ENCODE results near the gene KIR2DL1. TPM values are rescaled to one million over a fixed set of nuclear protein-coding genes. Genes with fewer than 3 reads are reported as not detected.
"Not testable (repeated sequence)": the region's sequence is repeated elsewhere in the genome, so short reads cannot be mapped to it uniquely, and the experiment has no call there.

The KIR2DL1 gene
- total RNA-seq, 1 donor from 2014 or later = not detected

DNA sequence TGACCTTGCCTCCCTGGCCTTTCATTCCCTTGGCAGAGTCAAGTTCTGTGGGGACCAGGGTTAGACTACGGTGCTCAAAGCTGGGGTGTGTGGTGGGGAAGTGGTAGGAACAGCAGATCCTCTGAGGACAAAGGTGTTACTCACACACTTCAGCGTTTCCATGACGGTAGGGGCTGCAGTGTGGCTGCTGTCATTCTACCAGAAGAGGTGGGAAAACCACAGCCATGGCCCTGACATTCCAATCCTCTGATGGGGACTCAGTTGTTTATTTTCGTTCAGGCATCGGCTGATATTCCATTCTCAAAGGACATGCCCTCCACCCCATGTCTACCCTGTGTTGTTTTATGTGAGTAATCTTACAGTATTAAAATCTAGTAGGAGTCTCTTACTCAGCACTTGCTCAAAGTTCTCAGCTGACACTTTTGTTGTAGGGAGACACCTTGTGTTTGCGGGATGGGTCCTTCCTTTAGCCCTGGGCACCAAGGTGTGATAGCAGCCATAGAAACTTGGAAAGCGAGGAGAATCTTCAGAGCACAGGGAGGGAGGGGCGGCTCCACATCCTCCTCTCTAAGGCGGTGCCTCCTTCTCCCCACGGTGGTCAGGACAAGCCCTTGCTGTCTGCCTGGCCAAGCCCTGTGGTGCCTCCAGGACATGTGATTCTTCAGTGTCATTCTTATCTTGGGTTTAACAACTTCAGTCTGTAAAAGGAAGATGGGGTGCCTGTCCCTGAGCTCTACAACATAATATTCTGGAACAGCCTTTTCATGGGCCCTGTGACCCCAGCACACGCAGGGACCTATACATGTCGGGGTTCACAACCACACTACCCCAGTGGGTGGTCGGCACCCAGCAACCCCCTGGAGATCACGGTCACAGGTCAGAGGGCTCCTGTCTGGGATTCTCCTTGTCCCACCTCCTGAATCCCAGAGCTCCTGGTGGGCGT lies 1.7 kb downstream of the KIR2DL1 start:
- intact Hi-C loops (cut with micrococcal nuclease) = not testable (repeated sequence)

DNA sequence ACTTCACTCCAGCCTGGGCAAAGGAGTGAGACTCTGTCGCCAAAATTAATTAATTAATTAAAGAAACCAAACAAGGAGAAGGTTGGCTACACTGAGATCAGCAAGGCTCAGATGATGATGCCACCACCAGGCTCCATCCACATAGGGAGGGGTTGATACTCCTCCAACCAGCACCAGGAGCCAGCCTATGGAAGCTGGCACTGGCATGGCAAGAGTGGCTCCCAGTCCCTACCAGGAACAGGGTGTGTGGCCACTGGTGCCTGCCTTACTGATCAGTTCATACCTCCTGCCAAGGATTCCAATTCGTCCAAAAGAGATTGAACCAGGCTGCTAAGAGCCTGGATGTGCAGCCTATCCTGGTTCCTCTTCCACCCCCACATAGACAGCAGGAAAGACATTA lies 3.1 kb downstream of the KIR2DL1 start:
- intact Hi-C loops (cut with micrococcal nuclease) = not testable (repeated sequence)

DNA sequence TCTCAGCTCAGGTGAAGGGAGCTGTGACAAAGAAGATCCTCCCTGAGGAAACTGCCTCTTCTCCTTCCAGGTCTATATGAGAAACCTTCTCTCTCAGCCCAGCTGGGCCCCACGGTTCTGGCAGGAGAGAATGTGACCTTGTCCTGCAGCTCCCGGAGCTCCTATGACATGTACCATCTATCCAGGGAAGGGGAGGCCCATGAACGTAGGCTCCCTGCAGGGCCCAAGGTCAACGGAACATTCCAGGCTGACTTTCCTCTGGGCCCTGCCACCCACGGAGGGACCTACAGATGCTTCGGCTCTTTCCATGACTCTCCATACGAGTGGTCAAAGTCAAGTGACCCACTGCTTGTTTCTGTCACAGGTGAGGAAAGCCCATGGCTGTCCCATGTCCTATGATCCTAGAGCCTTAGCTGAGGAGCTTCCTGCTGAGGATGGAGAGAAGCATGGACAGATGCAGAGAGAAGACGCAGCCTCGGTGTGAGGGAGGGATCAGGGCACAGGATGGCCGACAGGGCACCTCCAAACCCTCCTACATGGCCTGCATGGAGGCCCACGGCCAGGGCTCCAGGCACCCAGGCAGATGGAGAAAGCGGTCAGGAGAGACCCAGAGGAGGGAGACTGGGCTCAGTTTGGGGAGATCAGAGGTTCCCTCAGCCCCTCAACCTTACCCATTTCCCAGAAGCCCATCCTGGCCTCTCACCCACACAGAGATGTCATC lies 5.7 kb downstream of the KIR2DL1 start:
- intact Hi-C loops (cut with micrococcal nuclease) = not testable (repeated sequence)

DNA sequence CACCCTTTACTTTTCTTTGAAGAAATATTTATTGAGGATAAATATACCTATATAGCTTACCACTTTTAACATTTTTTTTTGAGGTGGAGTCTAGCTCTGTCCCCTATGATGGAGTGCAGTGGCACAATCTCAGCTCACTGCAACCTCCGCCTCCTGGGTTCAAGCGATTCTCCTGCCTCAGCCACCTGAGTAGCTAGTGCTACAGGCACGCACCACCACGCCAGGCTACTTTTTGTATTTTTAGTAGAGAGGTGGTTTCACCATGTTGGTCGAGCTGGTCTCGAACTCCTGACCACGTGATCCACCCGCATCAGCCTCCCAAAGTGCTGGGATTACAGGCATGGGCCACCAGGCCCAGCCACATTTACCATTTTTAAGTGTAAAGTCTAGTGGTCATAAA lies 6.2 kb downstream of the KIR2DL1 start:
- intact Hi-C loops (cut with micrococcal nuclease) = not testable (repeated sequence)

DNA sequence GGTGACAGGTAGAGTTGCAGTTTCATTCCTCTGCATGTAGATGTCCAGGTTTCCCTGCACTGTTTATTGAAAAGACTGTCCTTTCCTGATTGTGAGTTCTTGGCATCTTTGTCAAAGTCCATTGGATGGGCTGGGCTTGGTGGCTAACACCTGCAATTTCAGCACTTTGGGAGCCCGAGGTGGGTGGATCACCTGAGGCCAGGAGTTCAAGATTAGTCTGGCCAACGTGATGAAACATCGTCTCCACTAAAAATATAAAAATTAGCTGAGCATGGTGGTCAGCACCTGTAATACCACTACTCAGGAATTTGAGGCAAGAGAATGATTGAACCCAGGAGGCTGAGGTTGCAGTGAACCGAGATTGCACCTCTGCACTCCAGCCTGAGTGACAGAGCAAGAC lies 8.3 kb downstream of the KIR2DL1 start:
- intact Hi-C loops (cut with micrococcal nuclease) = not testable (repeated sequence)

DNA sequence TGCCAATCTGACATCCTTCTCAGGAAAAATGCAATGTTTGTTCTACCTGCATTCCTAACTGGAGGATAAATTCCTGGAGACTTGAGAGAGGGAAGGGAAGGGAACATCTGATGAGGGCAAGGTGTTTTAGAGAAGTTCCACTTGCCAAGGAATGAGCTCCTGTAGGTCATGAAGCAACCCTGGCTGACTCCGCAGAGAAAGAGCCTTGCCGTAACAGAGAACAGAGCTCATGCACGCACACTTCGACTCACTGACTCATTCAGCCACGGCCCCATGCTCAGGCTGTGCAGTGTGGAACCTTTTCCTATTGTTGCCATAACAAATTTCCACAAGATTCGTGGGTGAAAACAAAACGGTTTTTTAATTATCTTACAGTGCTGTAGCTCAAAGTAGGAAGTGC lies 9.3 kb downstream of the KIR2DL1 start:
- intact Hi-C loops (cut with micrococcal nuclease) = not testable (repeated sequence)

DNA sequence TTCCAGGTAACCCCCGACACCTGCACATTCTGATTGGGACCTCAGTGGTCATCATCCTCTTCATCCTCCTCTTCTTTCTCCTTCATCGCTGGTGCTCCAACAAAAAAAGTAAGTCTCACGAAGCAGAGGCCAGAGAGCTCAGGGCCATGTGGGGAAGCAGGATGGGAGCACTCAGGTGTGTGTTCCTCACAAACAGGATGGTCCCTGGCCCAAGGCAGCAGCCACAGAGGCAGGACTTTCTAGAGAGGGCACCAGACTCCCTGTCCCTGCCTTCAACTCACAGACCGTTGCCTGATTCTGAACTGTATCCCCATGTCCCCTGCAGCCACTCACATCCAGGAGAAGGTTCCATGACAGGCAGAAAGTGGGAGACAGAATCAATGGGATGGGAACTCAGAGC lies 13.3 kb downstream of the KIR2DL1 start:
- intact Hi-C loops (cut with micrococcal nuclease) = not testable (repeated sequence)

DNA sequence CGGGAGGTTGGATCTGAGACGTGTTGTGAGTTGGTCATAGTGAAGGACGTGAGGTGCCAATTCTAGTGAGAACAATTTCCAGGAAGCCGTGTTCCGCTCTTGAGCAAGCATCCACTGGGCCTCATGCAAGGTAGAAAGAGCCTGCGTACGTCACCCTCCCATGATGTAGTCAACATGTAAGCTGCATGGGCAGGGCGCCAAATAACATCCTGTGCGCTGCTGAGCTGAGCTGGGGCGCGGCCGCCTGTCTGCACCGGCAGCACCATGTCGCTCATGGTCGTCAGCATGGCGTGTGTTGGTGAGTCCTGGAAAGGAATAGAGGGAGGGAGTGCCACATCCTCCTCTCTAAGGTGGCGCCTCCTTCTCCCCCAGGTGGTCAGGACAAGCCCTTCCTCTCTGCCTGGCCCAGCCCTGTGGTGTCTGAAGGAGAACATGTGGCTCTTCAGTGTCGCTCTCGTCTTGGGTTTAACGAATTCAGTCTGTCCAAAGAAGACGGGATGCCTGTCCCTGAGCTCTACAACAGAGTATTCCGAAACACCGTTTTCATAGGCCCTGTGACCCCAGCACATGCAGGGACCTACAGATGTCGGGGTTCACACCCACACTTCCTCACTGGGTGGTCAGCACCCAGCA lies 16.6 kb downstream of the KIR2DL1 start:
- intact Hi-C loops (cut with micrococcal nuclease) = not testable (repeated sequence)

DNA sequence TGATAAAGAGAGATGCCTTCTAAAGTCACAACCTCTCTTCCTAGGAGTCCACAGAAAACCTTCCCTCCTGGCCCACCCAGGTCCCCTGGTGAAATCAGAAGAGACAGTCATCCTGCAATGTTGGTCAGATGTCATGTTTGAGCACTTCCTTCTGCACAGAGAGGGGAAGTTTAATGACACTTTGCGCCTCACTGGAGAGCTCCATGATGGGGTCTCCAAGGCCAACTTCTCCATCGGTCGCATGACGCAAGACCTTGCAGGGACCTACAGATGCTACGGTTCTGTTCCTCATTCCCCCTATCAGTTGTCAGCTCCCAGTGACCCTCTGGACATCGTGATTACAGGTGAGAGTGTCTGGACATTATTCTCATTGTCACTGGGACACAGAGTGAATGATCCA lies 18.6 kb downstream of the KIR2DL1 start:
- intact Hi-C loops (cut with micrococcal nuclease) = not testable (repeated sequence)

DNA sequence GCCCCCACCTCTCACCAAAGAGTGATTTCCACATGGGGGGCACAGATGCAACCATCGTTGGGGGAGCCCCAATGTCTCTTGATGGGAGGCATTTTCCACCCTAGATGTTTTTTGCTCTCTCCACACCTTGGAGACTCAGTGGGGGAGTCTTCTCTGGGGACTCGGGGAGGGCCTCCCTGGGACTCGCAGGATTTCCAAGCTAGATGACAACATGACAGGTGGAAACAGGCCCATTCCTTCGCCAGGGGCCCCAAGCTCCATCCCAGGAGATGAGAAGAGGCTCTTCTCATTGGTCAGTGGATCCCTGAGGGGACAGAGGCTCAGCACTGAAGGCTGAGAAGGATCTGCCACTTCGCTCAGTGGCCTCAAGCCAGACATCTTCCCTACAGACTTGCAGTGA lies 21.1 kb downstream of the KIR2DL1 start:
- intact Hi-C loops (cut with micrococcal nuclease) = no loop called here

DNA sequence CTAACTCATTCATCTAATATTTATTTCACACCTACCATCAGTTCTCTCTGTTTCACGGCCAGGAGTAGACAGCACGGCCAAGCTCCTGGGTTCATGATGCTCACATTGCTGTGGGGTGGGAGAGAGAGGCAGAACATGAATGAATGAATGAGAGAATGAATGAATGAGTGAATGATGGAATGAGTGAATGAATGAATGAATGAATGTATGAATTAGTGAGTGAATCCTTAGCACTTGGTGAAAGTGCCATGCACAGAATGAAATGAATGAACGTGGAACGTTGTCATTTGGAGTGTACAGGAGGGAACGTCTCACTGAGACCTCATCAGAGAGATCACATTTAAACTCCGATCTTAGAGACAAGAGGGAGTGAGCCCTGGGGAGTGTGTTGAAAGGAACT lies 21.9 kb downstream of the KIR2DL1 start:
- intact Hi-C loops (cut with micrococcal nuclease) = no loop called here

DNA sequence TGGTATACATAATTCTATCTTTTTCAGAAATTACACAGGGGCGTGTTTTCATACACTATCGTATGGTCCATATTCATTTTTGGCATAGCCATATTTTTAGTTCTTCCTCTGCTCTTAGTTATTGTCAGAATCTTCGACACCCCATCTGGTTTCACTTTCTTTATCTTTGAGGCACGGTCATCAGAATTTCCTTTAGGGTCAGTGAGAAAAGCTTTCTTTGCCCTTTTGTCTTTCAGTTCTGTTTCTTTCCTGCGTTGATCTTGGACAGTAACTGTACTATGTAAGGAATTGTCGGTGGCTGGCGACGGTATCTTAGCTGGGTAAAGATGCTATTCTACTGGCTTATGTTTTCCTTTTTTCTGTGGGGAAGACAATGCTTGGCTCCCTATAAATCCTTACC lies 23.2 kb downstream of the KIR2DL1 start:
- intact Hi-C loops (cut with micrococcal nuclease) = no loop called here

DNA sequence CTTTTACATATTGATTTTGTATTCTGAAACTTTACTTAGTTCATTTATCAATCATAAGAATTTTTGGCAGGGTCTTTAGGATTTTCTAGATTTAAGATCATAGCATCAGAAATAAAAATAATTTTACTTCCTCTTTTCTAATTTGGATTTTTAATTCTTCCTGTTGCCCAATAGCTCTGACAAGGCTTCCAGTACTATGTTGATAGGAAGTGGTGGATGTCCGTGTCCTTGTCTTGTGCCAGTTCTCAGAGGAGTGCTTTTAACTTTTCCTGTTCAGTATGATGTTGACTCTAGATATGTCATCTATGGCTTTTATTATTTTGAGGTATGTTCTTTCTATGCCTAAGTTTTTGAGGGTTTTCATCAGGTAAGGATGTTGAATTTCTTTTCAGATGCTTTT lies 26.2 kb downstream of the KIR2DL1 start:
- intact Hi-C loops (cut with micrococcal nuclease) = no loop called here

DNA sequence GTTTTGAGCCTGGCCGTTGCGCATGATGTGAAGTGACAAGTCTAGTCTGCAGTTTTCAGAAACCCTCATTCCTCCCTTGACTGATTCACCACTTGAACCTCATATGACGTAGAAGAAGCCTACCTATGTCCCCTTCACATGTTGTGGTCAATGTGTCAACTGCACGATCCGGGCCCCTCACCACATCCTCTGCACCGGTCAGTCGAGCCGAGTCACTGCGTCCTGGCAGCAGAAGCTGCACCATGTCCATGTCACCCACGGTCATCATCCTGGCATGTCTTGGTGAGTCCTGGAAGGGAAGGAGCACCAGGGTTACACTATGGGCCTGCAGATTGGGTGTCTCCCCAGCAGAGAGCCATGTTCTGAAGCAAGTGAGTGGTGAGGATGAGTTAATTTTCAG lies 33.8 kb downstream of the KIR2DL1 start, which contains the start of gene KIR2DL4:
KIR2DL4 (plus strand) TSS at position 201 of the 400 bp plus-strand sequence; CDS start at position 243, 42 bp downstream.
- intact Hi-C loops (cut with micrococcal nuclease) = no loop called here

DNA sequence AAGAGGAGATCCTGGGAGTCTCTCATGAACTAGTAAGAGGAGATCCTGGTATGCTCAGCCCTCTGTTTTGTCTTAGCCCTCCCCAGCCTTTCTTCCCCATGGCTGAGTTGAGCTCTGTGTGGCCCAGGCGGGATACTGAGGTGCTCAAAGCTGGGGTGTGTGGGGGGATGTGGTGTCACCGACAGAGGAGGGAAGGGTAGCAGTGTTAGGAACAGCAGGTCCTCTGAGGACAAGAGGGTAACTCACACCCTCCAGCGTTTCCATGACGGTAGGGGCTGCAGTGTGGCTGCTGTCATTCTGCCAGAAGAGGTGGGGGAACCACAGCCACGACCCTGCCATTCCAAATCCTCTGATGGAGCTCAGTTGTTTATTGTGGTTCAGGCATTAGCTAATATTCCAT lies 34.5 kb downstream of the KIR2DL1 start:
- intact Hi-C loops (cut with micrococcal nuclease) = no loop called here

DNA sequence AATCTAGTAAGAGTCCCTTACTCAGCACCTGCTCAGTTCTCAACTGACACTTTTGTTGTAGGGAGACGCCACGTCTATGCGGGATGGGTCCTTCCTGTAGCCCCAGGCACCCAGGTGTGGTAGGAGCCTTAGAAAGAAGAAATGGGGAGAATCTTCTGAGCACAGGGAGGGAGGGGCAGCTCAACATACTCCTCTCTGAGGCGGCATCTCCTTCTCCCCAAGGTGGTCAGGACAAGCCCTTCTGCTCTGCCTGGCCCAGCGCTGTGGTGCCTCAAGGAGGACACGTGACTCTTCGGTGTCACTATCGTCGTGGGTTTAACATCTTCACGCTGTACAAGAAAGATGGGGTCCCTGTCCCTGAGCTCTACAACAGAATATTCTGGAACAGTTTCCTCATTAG lies 35.0 kb downstream of the KIR2DL1 start:
- intact Hi-C loops (cut with micrococcal nuclease) = no loop called here

DNA sequence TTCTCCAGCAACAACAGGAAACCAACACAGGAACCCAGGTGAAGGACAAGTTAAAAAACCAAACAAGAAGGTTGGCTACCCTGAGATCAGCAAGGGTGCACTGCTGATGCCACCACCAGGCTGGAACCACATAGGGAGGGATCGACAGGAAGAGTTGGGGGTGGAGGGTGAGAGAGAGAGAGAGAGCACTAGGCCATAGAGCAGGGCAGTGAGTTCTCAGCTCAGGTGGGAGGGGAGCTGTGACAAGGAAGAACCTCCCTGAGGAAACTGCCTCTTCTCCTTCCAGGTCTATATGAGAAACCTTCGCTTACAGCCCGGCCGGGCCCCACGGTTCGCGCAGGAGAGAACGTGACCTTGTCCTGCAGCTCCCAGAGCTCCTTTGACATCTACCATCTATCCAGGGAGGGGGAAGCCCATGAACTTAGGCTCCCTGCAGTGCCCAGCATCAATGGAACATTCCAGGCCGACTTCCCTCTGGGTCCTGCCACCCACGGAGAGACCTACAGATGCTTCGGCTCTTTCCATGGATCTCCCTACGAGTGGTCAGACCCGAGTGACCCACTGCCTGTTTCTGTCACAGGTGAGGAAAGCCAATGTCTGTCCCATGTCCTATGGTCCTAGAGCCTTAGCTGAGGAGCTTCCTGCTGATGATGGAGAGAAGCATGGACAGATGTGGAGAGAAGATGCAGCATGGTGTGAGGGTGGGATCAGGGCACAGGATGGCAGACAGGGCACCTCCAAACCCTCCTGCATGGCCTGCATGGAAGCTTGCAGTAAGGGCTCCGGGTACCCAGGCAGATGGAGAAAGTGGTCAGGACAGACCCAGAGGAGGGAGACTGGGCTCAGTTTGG lies 36.3 kb downstream of the KIR2DL1 start:
- intact Hi-C loops (cut with micrococcal nuclease) = no loop called here

DNA sequence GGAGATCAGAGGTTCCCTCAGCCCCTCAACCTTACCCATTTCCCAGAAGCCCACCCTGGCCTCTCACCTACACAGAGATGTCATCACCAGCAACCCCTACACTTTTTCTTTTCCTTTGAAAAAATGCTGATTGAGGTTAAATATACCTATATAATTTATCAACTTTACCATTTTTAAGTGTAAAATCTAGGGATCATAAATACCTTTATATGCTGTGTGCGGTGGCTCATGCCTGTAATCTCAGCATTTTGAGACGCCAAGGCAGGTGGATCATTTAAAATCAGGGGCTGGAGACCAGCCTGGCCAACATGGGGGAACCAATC lies 36.9 kb downstream of the KIR2DL1 start:
- intact Hi-C loops (cut with micrococcal nuclease) = no loop called here

DNA sequence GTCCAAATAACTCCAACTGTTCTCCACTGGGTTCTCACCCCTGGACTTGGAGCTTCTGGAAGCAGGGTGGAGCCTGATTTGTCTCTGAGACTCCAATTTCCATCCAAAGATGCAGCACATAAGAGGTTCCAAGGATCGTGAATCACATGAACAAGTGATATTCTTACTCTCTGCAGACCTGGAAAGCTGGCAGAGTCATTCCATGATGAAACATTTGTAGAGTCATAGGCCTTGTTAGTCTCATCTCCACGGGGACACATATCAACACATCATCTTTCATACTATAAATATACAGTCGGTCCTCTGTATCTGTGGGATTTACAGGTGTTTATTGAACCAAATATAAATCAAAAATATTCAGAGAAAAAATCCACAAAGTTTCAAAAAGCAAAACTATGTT lies 45.0 kb downstream of the KIR2DL1 start:
- intact Hi-C loops (cut with micrococcal nuclease) = not testable (repeated sequence)

DNA sequence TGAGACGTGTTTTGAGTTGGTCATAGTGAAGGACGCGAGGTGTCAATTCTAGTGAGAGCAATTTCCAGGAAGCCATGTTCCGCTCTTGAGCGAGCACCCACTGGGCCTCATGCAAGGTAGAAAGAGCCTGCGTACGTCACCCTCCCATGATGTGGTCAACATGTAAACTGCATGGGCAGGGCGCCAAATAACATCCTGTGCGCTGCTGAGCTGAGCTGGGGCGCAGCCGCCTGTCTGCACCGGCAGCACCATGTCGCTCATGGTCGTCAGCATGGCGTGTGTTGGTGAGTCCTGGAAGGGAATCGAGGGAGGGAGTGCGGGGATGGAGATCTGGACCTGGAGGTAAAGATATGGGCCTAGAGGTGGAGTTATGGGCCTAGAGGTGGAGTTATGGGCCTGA lies 46.7 kb downstream of the KIR2DL1 start, which contains the start of gene KIR3DL1:
KIR3DL1 (plus strand) TSS at position 218 of the 400 bp plus-strand sequence.
- intact Hi-C loops (cut with micrococcal nuclease) = not testable (repeated sequence)
